ENCODE results near the gene CDK5R2.

The CDK5R2 gene

DNA sequence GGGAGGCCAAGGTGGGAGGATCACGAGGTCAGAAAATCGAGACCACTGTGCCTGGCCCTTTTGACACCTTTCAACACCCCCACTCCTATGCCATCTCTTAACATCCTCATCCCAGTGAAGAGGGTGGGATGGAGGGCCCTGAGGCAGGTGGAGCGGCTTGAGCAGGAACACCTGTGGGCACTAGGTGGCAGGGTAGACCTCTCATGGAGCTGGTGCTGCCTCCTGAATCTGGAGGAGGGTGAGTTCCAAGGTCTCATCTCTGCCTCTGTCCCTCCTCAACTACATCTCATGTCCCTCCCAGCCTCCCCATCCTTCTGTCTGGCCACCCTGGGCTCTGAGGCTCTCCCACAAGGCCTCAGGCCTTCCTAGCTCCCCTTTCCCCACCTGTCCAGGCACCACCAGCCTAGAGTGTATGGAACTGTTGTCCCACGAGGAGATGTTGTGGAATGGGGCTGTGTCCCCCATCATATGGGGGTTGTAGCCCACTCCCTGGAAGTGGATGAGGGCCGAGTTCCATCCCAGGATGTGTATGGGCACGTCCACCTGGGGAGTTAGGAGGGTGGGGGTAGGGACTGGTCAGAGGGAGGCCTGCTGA, 50.8 kb downstream of the CDK5R2 start:
- FAIRE-seq = no peak

DNA sequence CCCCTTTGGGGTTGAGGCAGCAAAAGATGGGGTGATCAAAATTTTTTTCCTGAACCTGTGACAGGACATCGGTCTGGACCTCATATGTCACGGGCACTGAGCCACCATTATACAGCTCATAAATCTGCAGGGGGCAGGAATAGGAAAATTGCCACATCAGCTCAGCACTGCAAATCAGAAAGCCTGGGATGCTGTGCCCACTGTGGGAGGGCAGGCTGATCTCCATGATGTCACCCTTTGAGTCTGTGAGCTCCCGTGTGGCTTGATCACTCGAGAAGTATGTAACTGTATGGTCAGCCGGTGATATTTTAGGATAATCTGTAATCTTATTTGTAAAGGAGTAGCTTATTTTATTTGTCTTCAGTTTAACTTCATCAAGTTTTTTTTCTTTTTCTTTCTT, 51.4 kb downstream of the CDK5R2 start:
- FAIRE-seq = no peak
